ENCODE data around the gene GPR32.
"Not testable (repeated sequence)": the region's sequence is repeated elsewhere in the genome, so short reads cannot be mapped to it uniquely, and the experiment has no call there.

GRCh38 chr19:50783848-50784152 lies 13.5 kb downstream of the GPR32 start:
- not testable (repeated sequence) for TF ChIP-seq CTCF (IDR thresholded peaks at IDR 0.05 in 2 of 3, conservative IDR thresholded peaks at IDR 0.05 in 1 of 3; ENCODE audit: control insufficient read depth in 2 of 3, extremely low read depth in 1 of 3, insufficient read depth in 1 of 3, low read depth in 3 of 3, low read length in 3 of 3); PBX3 (IDR thresholded peaks at IDR 0.05; ENCODE audit: insufficient replicate concordance, low read depth, low read length); MYB (IDR thresholded peaks at IDR 0.05; ENCODE audit: borderline replicate concordance, low read depth, low read length); NR2C1 (IDR thresholded peaks at IDR 0.05); CEBPB (IDR thresholded peaks at IDR 0.05; ENCODE audit: borderline replicate concordance in 1 of 2, low read depth in 2 of 2, low read length in 2 of 2); REST (IDR thresholded peaks at IDR 0.05; ENCODE audit: low read depth, low read length); TARDBP (IDR thresholded peaks at IDR 0.05; ENCODE audit: borderline replicate concordance); SMARCA5 (IDR thresholded peaks at IDR 0.05); POLR2A (IDR thresholded peaks at IDR 0.05; ENCODE audit: low read depth, low read length); SIX5 (IDR thresholded peaks at IDR 0.05; ENCODE audit: low read depth, low read length, severe bottlenecking); CUX1 (IDR thresholded peaks at IDR 0.05; ENCODE audit: insufficient replicate concordance, low read depth, low read length); NKRF (conservative IDR thresholded peaks at IDR 0.05); YY1 (IDR thresholded peaks at IDR 0.05; ENCODE audit: low read depth, low read length)

Measured in GM12878 (cell line).